ENCODE measurements around the gene STIM1.
"Not testable (repeated sequence)": the region's sequence is repeated elsewhere in the genome, so short reads cannot be mapped to it uniquely, and the experiment has no call there.

Gene STIM1

DNA sequence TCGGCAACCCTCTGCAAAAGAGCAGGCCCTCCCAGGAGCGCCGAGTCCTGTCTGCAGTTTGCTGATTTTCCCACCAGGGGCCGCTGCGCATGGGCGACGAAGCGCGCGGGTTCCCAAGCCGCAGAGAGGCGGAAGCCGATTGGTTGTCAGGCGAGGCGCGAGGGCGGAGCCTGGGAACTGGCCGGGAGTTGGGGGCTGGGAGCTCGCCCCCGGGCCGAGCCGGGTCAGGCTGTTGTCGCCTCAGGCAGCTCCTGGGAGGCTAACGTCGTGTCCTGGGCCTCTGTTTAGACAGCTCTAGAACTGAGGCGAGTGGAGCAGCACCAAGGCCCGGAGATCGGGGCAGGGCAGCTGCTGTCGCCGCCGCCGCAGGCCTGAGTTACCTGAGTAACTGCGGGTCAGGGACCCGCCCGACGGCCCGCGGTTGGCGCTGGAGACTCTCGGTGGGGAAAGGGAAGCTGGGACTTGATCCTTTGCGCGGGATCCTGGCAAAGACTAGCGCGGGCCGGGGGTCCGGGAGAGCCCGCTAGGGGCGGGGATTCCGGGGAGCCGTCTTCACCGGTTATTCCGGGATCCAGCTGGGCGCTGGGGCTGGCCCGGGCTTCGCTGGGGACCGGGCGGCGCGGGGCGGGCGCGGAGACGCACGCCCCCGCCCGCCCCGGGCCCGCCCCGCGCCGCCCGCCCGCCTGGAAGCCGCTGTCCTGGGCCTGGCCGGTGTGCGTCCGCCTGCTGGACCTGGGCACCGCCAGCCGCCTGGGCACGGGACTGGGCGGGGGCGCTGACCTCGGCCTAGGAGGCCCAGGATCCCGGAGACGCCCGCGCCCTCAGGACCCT is at the start of gene STIM1:
Gene STIM1, plus strand, starts transcription at position 688 of the 831 bp plus-strand sequence. CDS start 607 bp downstream, outside the sequence.
- DNase-seq = peak; percentile 100

DNA sequence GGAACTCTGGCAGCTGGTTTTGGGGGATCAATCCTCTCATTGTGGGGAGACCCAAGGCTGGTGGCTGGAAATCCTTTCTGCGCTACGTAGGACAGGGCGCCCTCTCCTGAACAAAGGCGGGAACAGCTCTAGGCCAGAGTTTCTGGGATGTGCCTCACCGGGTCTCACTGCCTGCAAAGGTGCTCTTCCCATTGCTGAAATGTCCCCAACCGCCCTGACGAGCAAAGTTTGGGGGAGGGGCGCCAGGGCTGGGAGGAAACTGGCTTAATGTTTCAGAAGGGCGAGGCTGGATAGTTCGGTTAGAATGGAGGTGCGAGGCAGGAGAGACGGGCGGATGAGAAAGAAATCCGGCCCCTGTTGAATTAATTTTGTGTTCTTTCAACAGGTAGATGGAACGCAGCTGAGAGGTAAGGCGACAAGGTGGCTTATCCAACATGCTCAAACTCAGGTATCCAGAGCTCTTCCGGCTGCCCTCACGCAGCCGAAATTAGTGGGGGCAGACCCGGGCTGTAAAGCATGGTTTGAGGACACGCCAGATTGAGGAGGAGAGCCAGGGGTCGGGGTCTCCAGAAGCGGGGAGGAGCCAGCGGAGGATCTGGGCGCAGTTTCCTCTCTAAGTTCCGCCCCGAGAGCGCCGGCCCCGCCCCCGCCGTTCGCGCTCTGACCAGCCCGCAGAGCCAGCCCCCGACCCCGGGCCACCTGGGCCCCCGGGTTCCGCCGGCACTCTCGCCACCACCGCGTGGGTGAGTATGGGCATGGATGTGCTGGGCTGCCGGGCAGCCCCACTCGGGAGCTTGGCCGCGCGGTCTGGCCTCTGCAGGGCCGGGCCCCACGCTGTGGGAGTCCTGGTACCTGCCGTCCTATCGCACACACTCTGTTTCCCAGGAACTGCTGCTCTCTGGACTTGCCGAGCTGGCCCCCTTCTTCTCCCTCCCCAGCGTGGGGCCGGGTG is 47.3 kb upstream of the STIM1 start, which contains the start of gene PGAP2:
Gene PGAP2, plus strand, starts transcription at position 652 of the 952 bp plus-strand sequence. CDS start 2,700 bp downstream, outside the sequence.
- peak; percentile 85 for DNase-seq

DNA sequence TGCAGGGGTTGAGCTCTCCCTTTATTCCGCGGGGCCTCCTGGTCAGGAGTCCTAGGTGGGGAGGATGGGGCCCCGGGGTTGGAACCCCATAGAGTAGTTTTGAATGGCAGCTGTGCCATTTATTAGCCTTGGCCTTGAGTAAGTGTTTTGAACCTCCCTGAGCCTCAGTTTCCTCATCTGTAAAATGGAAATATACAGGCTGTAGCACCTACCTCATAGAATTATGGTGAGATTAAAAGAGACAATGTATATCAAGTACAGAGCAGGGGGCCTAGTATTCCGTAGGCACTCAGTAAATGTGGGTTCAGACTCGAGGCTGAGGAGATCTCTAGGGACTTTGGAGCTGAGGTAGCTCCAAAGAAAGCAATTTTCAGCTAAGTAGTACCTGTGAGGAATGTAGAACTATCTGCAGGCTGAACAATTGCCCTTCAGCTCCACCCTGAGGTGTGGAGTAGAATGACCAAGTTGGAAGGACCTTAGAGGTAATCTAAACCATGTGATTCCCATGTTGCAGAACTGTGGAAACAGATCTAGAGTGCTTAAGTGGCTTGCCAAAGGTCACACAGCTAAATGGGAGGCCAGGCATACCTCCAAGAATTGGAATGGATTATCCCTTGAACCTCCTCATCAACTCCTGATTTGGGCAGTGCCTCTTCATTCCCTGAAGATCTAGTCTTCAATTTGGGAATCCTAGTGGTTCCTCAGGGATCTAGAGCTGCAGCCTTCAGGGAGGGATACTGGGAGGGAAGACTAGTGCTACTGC is 46.4 kb upstream of the STIM1 start:
- no peak for DNase-seq

- no peak for DNase-seq
Observed at GRCh38 chr11:3809624-3809928, 45.9 kb upstream of the STIM1 start.

DNA sequence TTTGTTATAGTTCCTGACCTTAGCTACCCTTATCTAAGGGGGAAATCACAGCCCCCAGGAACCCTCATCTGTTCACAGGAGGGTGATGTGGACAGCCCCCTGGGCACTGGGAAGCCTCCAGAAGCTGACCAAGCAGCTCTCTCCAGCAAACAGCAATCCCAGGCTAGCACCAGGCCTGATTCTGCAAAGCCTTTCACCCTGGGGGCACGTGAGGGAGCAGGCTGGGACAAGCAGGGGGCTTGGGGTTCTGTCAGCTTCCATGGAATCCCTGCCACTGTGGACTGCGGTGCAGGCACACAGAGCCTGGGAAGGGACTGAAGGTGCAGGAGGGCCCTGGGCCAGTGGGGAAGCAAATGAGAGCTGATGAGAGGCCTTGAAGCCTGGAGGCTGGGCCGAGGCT is 45.0 kb upstream of the STIM1 start:
- no peak for DNase-seq

DNA sequence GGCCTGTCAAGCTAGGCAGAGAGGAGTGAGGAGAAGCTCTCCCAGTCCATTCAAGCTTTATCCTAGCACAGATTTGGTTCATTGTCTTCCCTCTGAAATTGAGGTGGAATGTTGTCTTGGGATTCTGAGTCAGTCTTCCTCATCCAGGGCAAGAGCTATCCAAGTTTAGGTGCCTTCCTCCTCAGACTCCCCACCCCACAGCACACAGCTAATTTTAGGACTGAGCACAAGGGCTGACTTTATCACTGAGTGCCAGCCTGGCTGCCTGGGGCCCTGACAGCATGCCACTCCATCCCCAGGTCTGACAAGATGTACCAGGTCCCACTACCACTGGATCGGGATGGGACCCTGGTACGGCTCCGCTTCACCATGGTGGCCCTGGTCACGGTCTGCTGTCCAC is 44.5 kb upstream of the STIM1 start:
- DNase-seq = no peak

GRCh38 chr11:3814832-3815231 is 40.6 kb upstream of the STIM1 start:
- not testable (repeated sequence) for DNase-seq

DNA sequence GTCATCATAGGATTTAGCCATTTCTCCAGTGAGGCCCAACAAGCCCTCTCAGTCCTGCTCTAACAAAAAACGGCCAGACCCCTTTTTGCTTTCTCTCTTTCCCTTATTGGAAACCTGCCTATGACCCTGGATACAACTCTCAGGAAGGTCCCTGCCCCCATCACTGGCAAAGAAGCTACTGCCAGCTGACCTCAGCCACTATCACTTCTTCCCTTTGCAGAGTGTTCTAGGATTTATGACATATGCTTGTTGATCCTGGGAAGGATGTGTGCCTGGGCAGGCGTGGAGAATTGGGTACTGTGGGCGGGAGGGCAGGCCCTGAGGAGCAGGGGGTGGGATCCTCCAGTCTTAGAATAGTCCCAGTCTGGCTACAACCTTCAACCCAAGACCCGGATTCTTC is 39.6 kb upstream of the STIM1 start:
- no peak for DNase-seq

- no peak for DNase-seq
Observed at GRCh38 chr11:3816673-3817072, 38.8 kb upstream of the STIM1 start.

DNA sequence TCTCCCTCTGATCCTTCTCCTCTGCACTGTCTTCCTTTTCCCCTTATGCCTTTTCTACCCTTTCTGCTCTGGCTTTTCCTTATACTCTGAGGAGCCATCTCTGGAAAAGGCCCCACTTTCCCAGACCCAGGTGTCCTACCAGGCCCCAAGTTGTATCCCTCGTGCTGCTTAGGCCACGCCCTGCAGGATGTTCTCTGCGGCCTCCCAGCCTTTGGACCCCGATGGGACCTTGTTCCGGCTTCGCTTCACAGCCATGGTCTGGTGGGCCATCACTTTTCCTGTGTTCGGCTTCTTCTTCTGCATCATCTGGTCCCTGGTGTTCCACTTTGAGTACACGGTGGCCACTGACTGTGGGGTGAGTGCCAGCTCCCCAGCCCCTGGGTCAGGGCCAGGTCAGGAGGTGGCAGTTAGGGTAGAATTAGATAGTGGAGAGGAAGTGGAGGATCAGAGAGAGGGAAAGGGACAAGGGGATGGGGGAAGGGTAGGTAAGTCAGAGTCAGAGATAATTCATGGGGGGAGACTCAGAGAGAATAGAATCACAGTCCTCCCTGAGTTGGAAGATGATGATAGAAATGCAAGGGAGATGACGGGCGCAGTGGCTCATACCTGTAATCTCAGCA is 38.2 kb upstream of the STIM1 start:
- DNase-seq = no peak

DNA sequence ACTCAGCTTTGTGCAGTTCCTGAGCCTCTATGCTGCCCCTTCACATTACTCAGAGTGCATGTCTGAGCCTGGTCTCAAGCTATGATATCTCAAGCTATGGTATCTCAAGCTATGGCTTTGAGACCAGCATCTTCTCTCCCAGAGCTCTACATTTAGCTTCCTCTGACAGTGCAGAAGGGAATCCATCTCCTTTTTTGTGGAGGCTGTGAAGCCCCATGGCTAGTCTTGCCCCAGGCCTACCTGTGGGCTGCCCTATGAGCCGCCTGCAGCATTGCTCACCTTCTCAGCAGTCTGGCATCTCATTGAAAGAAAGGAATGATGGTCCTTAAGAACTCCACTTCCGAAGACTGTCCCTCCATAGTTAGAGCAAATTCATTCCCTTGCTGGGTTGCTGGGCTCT is 34.5 kb upstream of the STIM1 start:
- no peak for DNase-seq

DNA sequence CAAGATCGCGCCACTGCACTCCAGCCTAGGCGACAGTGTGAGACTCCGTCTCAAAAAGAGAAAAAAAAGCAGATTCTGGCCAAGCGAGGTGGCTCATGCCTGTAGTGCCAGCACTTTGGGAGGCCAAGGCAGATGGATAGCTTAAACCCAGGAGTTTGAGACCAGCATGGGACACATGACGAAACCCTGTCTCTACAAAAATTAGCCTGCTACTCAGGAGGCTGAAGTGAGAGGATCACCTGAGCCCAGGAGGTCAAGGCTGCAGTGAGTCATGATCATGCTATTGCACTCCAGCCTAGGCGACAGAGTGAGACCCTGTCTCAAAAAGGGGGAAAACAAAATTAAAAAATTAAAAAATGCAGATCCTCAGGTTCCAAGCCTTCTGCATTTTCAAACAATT is 33.2 kb upstream of the STIM1 start:
- no peak for DNase-seq

DNA sequence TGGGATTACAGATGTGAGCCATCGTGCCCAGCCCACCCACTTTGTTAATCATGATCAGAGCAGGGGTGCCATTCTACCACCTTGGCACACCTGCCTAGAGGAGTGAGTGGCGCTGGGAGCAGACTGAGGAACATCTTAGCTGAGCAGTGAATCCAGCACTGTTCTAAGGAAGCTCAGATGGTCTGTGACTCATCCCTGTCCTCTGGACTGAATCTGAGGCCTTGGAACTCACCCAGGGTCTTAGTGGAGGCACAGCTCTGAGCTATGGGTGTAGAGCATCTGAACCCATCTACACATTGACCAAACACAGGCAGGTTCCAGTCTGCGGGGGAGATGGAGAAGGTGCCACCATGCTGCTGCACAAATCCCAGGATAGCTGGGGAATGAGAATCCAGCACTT is 32.2 kb upstream of the STIM1 start:
- DNase-seq = no peak

GRCh38 chr11:3823762-3824506 is 31.5 kb upstream of the STIM1 start:
- no peak for DNase-seq

- peak; percentile 90 for DNase-seq
Observed at GRCh38 chr11:3824714-3825472, 30.6 kb upstream of the STIM1 start.

- DNase-seq = no peak
Observed at GRCh38 chr11:3825473-3826154, 29.9 kb upstream of the STIM1 start.

DNA sequence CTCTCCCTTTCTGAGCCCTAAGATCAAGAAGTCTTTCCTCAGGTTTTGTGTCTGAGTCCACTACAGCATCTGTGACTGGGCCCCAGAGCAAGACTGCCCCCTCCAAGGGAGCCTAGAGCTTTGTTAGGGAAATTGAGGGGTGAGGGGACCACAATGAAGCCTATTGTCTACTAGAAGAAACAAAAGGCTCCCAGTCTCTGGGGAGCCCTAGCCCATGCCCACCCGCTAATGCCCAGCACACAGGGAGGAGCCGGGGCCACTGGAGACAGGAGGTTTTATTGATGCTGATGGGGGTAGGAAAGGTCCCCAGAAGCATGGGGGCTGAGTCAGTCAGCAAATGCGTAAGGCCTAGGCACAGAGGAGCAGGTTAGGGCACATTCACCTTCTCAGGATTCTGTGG is 28.7 kb upstream of the STIM1 start:
- DNase-seq = no peak

DNA sequence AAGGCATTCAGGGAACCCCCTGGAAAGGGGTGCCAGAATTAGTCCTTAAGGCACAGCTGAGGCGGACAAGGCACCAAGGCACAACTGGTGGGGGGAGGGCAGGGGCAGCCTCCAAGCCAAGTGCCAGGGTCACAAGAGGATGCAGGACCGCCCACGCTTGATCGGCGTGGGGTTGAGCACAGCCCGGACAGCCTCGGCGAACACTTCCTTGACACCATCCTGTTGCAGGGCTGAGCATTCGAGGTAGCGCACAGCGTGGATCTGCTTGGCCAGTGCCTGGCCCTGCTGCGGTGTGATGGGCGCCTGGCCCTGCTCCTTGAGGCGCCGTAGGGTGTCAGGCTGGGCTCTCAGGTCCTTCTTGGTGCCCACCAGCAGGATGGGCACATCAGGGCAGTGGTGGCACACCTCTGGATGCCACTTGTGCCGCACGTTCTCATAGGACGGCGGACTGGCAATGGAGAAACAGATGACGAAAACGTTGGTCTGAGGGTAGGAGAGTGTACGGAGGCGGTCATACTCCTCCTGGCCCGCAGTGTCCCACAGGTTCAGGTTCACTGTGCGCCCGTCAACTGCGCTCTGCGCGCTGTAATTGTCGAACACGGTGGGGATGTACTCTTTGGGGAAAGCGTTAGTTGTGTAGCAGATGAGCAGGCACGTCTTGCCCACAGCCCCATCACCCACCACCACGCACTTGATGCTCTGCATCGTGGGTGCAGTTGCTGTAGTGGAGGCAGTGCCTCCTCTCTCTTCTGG is 27.9 kb upstream of the STIM1 start:
- no peak for DNase-seq

- DNase-seq = no peak
Observed at GRCh38 chr11:3830088-3830487, 25.4 kb upstream of the STIM1 start.

DNA sequence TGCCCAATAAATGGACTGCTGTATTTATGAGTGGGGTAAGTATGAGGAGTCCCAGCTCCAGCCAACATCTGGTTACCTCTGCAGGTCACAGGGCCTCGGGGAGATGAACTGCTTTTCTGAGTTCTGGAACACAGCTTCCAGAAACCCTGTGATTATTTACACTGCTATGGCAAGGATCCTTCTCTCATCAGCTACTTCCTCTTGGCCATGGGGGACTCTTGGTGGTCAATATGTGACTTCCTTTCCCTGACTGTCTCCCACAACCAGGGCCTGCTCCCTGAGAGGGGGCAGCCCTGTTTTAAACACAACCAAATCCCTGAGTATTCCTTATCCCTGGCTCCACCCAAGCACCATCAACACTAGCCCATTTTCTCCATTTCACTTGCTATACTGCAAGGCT is 24.7 kb upstream of the STIM1 start:
- DNase-seq = no peak
